Measurements from ENCODE around the gene SERPINB10.

- no peak for TF ChIP-seq CTCF (IDR thresholded peaks at IDR 0.05)
- no peak for TF ChIP-seq POLR2A (IDR thresholded peaks at IDR 0.05)
- TF ChIP-seq EP300 (IDR thresholded peaks at IDR 0.05), result no peak
These were observed 3.7 kb upstream of the SERPINB10 start for GRCh38 chr18:63903851-63904570.
